Measurements from ENCODE around the gene CDK12. TPM values are rescaled to one million over a fixed set of nuclear protein-coding genes. Genes with fewer than 3 reads are reported as not detected.
"Not testable (repeated sequence)": the region's sequence is repeated elsewhere in the genome, so short reads cannot be mapped to it uniquely, and the experiment has no call there.

The CDK12 gene
- 36.8 TPM for total RNA-seq

DNA sequence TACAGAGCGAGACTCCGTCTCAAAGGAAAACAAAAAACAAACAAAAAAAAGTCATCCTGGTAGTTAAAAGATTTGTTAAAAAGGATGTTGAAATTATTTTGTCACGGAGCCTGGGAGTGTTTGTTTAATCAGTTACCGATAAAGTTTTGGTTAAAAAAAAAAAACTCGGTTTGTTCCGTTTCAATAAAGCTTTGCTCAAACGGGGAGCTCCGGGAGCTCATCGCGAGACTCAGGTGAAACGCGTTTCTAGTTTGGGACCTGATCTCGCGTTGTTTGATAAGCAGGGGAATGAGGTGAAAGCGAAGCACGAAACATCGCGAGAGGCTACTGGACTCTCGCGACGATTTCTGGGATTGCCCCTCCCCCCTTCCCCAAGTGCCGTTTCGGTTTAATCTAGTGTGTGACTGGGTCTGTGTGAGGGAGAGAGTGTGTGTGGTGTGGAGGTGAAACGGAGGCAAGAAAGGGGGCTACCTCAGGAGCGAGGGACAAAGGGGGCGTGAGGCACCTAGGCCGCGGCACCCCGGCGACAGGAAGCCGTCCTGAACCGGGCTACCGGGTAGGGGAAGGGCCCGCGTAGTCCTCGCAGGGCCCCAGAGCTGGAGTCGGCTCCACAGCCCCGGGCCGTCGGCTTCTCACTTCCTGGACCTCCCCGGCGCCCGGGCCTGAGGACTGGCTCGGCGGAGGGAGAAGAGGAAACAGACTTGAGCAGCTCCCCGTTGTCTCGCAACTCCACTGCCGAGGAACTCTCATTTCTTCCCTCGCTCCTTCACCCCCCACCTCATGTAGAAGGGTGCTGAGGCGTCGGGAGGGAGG, at the start of gene CDK12:
TSS of gene CDK12 (plus strand) at position 374 of the 813 bp plus-strand sequence. CDS start 586 bp downstream, outside the sequence.
- peaks cover 45% of the 10 kb centered on the region for H3K4me1 ChIP-seq
- no peaks in the 10 kb centered on the region for H3K9me3 ChIP-seq
- H3K27ac ChIP-seq = peak within 1 kb of the TSS; percentile 96
- intact Hi-C loops (cut with DNase I) = no loop called here
- TF ChIP-seq POLR2A (IDR thresholded peaks at IDR 0.05) = peak in 1 of 2 donors; percentile 91
- TF ChIP-seq, protein P1, sequence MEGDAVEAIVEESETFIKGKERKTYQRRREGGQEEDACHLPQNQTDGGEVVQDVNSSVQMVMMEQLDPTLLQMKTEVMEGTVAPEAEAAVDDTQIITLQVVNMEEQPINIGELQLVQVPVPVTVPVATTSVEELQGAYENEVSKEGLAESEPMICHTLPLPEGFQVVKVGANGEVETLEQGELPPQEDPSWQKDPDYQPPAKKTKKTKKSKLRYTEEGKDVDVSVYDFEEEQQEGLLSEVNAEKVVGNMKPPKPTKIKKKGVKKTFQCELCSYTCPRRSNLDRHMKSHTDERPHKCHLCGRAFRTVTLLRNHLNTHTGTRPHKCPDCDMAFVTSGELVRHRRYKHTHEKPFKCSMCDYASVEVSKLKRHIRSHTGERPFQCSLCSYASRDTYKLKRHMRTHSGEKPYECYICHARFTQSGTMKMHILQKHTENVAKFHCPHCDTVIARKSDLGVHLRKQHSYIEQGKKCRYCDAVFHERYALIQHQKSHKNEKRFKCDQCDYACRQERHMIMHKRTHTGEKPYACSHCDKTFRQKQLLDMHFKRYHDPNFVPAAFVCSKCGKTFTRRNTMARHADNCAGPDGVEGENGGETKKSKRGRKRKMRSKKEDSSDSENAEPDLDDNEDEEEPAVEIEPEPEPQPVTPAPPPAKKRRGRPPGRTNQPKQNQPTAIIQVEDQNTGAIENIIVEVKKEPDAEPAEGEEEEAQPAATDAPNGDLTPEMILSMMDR (IDR thresholded peaks at IDR 0.05) = no peak
- peak; percentile 98 for TF ChIP-seq POLR2AphosphoS5 (IDR thresholded peaks at IDR 0.05; ENCODE audit: insufficient read depth in 1 of 2, low read depth in 1 of 2)
- H3K27me3 ChIP-seq = no peaks in the 10 kb centered on the region
- peak; percentile 97 to 99 for DNase-seq (ENCODE audit: extremely low spot score in 2 of 2)
- H3K4me3 ChIP-seq = peak within 1 kb of the TSS; percentile 73
- H3K36me3 ChIP-seq = no peaks in the 10 kb centered on the region

DNA sequence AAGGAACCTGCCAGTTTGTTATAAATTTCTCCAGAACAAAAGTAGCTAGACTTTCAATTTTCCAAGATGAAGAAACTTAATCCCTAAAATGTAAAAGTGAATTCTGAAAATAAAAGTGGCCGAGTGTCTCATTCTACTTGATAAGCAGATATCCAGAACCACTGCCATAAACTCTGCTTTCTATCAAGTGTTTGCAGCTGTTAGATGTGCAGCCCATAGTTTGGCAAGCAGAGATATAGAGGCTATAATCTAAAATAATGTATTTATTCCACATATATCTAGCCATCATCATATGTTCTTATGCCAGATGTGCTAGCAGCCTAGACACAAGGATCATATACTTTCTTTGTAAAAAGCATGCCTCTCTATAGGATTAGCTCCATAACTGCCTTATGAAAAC, 45.1 kb upstream of the CDK12 start:
- intact Hi-C loops (cut with DNase I) = no loop called here
- Histone ChIP-seq H3K27me3 (no peaks in the 10 kb centered on the region), H3K27ac (no peak overlapping the region), H3K36me3 (peaks cover 0 to 68% of the 10 kb centered on the region in 2 donors), H3K4me1 (no peaks in the 10 kb centered on the region), H3K4me3 (no peak overlapping the region), H3K9me3 (no peaks in the 10 kb centered on the region)
- DNase-seq (ENCODE audit: extremely low spot score in 2 of 2) = no peak
- TF ChIP-seq, protein P1 (IDR thresholded peaks at IDR 0.05) = no peak
- TF ChIP-seq POLR2A (IDR thresholded peaks at IDR 0.05) = no peak
- no peak for TF ChIP-seq POLR2AphosphoS5 (IDR thresholded peaks at IDR 0.05; ENCODE audit: insufficient read depth in 1 of 2, low read depth in 1 of 2)

DNA sequence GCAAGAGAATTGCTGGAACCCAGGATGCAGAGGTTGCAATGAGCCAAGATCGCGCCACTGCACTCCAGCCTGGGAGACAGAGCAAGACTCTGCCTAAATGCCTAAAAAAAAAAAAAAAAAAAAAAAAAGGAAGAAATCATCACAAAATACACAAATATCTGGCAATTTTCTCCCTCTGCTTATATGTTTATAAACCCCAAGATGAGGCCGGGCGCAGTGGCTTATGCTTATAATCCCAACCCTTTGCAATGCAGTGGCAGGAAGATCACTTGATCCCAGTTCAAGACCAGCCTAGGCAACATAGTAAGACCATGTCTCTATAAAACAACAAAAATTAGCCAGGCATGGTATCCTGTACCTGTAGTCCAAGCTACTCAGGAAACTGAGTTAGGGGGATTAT, 31.7 kb upstream of the CDK12 start:
- no peak overlapping the region for H3K4me3 ChIP-seq
- H3K27me3 ChIP-seq = no peaks in the 10 kb centered on the region
- H3K27ac ChIP-seq = no peak overlapping the region
- H3K4me1 ChIP-seq = no peaks in the 10 kb centered on the region
- no peaks in the 10 kb centered on the region for H3K9me3 ChIP-seq
- intact Hi-C loops (cut with DNase I) = no loop called here
- no peak for DNase-seq (ENCODE audit: extremely low spot score in 2 of 2)
- TF ChIP-seq POLR2A (IDR thresholded peaks at IDR 0.05) (no peak), POLR2AphosphoS5 (IDR thresholded peaks at IDR 0.05; ENCODE audit: insufficient read depth in 1 of 2, low read depth in 1 of 2) (no peak)
- TF ChIP-seq, protein P1 (IDR thresholded peaks at IDR 0.05) = no peak
- peaks cover 0 to 98% of the 10 kb centered on the region in 2 donors for H3K36me3 ChIP-seq

DNA sequence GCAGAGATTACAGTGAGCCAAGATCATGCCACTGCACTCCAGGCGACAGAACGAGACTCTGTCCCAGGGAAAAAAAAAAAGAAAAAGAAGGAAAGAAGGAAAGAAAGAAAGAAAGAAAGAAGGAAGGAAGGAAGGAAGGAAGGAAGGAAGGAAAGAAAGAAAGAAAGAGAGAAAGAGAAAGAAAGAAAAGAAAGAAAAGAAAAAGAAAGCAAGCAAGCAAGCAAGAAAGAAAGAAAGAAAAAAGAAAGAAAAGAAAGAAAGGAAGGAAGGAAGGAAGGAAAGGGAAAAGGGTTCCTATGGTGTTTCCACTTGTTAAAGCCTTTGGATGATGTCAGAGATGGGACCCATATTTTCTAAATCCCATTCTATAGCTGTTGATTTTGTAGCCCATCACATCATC, 21.4 kb upstream of the CDK12 start:
- H3K27ac ChIP-seq; H3K4me1 ChIP-seq; H3K9me3 ChIP-seq; DNase-seq (ENCODE audit: extremely low spot score in 2 of 2); H3K4me3 ChIP-seq; intact Hi-C loops (cut with DNase I); H3K27me3 ChIP-seq: not testable (repeated sequence)
- peaks cover 0 to 80% of the 10 kb centered on the region in 2 donors for H3K36me3 ChIP-seq

DNA sequence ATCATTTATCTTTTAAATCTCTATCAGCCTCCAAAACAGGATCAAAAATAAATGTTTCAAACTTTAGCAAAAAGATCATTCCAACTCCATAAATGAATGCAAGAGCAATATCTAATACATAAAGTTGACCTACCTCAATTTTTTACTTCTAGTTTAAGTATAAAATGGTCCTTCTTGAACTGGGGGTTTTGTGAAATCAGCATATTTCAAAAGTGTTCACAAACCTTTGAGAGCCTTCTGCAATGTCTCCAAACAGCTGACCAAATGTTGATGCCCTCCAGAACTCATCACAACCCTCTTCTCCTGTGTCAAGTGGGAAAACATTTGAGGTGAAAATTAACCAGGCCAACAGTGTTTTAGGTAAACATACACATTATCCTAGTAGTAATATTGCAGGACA, 18.0 kb upstream of the CDK12 start:
- no peak for DNase-seq (ENCODE audit: extremely low spot score in 2 of 2)
- Histone ChIP-seq H3K4me1 (no peaks in the 10 kb centered on the region), H3K4me3 (no peak overlapping the region), H3K27ac (no peak overlapping the region), H3K9me3 (no peaks in the 10 kb centered on the region), H3K27me3 (no peaks in the 10 kb centered on the region), H3K36me3 (peaks cover 0 to 90% of the 10 kb centered on the region in 2 donors)
- intact Hi-C loops (cut with DNase I) = no loop called here
- TF ChIP-seq POLR2AphosphoS5 (IDR thresholded peaks at IDR 0.05; ENCODE audit: insufficient read depth in 1 of 2, low read depth in 1 of 2) (no peak), POLR2A (IDR thresholded peaks at IDR 0.05) (no peak)
- TF ChIP-seq, protein P1 (IDR thresholded peaks at IDR 0.05) = no peak

All from vagina (tissue), 2 donors.